DND-41 (cell line): ENCODE data around the gene SALL1.

Experiments used
- EZH2 ChIP-seq: IDR thresholded peaks from 3 replicates; pipeline ENCODE4 v1.6.1; 2012; ENCODE audit warnings: borderline replicate concordance, low read depth, mild to moderate bottlenecking, moderate library complexity, low read length, inconsistent platforms; ENCODE audit not compliant: severe bottlenecking
- TF ChIP-seq, protein P1 (sequence below): IDR thresholded peaks from 2 replicates; pipeline ENCODE4 v1.5.1; 2012; ENCODE audit warnings: borderline replicate concordance, low read length, moderate library complexity, mild to moderate bottlenecking; ENCODE audit not compliant: poor library complexity, severe bottlenecking; ENCODE audit errors: extremely low read depth

DNA sequence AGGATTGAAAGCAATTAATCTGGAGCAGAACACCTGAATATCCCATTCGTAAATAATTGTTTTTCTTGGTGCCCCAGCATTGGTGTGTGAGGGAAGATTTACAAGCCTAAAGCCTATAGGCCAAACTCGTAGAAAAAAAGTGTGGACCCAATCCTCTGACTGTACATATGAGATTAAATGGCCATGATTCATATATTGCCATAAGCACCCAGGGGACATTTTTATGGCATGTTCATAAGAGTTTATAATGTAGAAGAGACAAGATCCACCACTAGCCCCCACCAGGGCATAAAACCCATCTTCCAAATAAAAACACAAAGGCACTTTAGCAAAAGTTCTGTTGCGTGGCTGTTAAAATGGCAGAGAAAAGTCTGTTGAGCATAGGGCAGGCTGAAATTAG lies 15.5 kb upstream of the SALL1 start:
- TF ChIP-seq, protein P1, sequence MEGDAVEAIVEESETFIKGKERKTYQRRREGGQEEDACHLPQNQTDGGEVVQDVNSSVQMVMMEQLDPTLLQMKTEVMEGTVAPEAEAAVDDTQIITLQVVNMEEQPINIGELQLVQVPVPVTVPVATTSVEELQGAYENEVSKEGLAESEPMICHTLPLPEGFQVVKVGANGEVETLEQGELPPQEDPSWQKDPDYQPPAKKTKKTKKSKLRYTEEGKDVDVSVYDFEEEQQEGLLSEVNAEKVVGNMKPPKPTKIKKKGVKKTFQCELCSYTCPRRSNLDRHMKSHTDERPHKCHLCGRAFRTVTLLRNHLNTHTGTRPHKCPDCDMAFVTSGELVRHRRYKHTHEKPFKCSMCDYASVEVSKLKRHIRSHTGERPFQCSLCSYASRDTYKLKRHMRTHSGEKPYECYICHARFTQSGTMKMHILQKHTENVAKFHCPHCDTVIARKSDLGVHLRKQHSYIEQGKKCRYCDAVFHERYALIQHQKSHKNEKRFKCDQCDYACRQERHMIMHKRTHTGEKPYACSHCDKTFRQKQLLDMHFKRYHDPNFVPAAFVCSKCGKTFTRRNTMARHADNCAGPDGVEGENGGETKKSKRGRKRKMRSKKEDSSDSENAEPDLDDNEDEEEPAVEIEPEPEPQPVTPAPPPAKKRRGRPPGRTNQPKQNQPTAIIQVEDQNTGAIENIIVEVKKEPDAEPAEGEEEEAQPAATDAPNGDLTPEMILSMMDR, result no peak
- no peak for TF ChIP-seq EZH2
